IPS-15b (cell line): ENCODE results near the gene SYT8.

Source experiments
- H3K27me3 ChIP-seq: one replicate; pipeline ENCODE4 v1.6.1; 2013; ENCODE audit warnings: low read length; ENCODE audit not compliant: control insufficient read depth, insufficient read depth
- H3K36me3 ChIP-seq: one replicate; pipeline ENCODE4 v1.6.1; 2013; ENCODE audit warnings: low read length; ENCODE audit not compliant: control insufficient read depth, insufficient read depth
- H3K4me1 ChIP-seq: one replicate; pipeline ENCODE4 v1.6.1; 2013; ENCODE audit warnings: mild to moderate bottlenecking, low read length; ENCODE audit not compliant: control insufficient read depth, insufficient read depth
- H3K4me3 ChIP-seq: one replicate; pipeline ENCODE4 v1.5.1; 2013; ENCODE audit warnings: low read depth, low read length
- H3K9ac ChIP-seq: one replicate; pipeline ENCODE4 v1.6.1; 2013; ENCODE audit warnings: low read depth, mild to moderate bottlenecking, low read length
- H3K9me3 ChIP-seq: one replicate; pipeline ENCODE4 v1.6.1; 2013; ENCODE audit warnings: mild to moderate bottlenecking, low read length; ENCODE audit not compliant: control insufficient read depth, insufficient read depth

SYT8 gene

DNA sequence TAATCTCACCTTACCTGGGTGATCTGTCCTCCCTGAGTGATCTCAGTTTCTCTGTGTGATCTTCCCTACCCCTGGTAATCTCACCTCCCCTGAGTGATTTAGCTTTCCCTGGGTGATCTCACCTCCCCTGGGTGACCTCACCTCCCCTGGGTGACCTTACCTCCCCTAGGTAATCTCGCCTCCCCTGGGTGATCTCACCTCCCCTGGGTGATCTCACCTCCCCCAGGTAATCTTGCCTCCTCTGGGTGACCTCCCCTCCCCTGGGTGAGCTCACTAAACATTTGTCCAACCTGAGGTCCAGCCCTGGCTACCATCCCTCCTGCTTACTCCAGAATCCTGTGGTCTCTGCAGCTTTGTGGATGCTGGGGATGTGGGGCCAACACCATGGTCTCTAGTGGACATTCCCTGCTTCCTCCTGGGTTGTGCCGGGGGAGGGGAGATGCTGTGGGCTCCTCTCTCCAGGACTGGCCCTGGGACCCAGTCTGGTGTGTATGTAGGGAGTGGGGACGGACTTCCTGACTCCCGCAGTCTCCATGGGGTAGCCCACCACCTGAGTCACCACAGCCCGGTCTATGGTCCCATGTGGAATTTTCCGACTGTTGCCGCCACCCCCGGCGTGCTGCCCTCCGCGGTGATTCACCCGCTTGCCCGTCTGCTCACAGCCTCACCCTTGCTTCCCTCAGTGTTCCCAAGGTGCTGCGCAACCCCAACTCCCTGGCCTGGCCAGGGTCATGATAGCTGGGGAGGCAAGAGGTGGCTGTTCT, 28.0 kb downstream of the SYT8 start:
- H3K4me3 ChIP-seq: no peak overlapping the region
- H3K27me3 ChIP-seq: no peaks in the 10 kb centered on the region
- no peaks in the 10 kb centered on the region for H3K4me1 ChIP-seq
- H3K9me3 ChIP-seq: no peaks in the 10 kb centered on the region
- no peak overlapping the region for H3K9ac ChIP-seq
- no peaks in the 10 kb centered on the region for H3K36me3 ChIP-seq

DNA sequence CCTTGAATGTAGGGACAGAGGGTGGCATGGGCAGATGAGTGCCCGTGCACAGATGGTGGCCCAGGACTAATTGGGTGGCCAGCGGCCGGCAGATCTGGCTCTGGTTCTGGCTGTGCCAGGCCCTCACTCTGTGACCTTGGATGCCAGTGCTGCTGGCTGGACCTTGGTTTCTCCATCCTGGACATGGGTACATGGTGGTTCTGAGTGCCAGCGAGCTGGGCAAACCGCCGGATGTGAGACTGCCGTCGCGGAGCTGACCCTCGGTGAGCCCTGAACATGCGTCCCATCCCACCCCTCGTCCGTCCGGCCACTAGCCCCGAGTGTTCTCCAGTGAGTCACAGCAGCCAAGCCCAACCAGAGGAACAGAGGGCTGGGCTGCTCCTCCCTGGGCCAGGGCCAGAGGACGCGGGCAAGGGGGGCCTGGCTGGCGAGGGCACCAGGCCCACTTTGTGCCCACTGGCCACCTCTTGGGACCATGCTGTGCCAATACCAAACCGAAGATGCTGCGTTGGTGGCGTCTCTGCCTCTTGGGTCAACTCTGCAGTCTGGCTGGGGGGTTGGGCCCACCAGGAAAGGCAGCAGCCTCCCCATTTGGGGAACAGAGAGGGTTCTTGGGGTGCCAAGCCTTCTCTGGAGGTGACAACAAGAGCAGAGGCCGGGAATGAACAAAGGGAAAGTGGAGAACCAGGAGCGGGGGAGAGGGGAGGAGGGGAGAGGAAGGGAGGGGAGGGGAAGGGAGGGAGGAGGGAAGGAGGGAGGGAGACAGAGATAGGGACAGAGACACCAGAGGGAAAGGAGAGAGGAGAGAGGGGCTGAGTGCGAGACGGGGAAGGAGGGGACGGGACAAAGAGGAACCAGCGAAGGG, 28.8 kb downstream of the SYT8 start:
- H3K4me1 ChIP-seq: no peaks in the 10 kb centered on the region
- H3K9me3 ChIP-seq: no peaks in the 10 kb centered on the region
- no peak overlapping the region for H3K9ac ChIP-seq
- H3K27me3 ChIP-seq: no peaks in the 10 kb centered on the region
- no peaks in the 10 kb centered on the region for H3K36me3 ChIP-seq
- H3K4me3 ChIP-seq: no peak overlapping the region

DNA sequence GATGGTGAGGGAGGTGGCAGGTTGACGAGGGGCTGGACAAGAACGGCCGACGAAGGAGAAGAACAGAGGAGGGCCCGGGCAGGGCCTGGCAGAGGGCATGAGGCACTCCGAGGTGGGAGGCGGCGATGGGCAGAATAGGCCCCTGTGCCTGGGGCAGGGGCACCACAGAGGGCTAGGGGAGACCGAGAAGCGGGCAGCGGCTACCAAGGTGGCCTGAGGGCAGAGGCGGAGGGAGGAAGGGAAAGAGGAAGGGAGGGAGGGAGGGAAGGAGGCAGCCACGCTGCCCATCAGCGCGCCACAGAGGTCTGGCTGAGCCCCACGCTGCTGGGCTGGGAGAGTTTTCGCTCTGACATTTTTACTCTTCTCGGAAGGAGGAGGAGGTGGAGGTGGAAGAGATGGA, 29.4 kb downstream of the SYT8 start:
- H3K36me3 ChIP-seq: no peaks in the 10 kb centered on the region
- H3K9ac ChIP-seq: no peak overlapping the region
- no peak overlapping the region for H3K4me3 ChIP-seq
- no peaks in the 10 kb centered on the region for H3K4me1 ChIP-seq
- H3K27me3 ChIP-seq: no peaks in the 10 kb centered on the region
- H3K9me3 ChIP-seq: no peaks in the 10 kb centered on the region

DNA sequence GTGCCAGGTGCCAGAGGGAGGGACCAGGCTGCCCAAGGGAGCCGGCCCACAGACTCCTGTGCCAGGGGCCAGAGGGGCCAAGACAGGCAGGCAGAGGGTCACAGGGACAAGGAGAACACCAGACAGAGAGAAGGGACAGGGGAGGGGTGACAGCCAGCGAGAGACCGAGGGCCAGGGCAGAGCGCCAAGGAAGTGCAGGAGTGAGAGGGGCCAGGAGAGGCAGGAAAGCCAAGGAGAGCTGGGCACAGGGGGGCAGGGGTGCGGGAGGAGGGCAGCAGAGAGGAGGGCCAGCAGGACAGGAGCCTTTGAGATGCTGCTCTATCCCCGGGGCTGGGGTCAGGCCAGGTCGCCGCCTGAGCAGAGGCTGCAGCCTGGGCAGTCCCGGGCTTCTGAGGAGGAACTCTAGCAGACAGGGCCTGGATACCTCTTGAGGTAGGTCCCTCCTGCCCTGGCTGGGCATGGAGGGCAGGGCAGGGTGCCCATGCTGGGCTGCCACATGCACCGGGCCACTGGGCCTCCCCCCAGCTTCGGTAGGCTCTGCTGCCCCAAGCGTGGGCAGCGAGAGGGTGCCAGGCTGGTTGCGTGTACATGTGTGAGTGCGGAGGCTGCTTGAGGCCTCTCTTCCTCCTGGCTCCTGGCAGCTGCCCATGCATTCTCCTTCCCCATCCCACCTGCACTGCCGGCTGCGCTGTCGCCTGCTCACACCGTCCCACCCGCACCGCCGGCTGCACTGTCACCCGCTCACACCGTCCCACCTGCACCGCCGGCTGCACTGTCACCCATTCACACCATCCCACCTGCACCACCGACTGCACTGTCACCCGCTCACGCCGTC, 30.3 kb downstream of the SYT8 start:
- no peaks in the 10 kb centered on the region for H3K9me3 ChIP-seq
- H3K36me3 ChIP-seq: no peaks in the 10 kb centered on the region
- no peaks in the 10 kb centered on the region for H3K4me1 ChIP-seq
- H3K4me3 ChIP-seq: no peak overlapping the region
- H3K9ac ChIP-seq: no peak overlapping the region
- H3K27me3 ChIP-seq: no peaks in the 10 kb centered on the region

DNA sequence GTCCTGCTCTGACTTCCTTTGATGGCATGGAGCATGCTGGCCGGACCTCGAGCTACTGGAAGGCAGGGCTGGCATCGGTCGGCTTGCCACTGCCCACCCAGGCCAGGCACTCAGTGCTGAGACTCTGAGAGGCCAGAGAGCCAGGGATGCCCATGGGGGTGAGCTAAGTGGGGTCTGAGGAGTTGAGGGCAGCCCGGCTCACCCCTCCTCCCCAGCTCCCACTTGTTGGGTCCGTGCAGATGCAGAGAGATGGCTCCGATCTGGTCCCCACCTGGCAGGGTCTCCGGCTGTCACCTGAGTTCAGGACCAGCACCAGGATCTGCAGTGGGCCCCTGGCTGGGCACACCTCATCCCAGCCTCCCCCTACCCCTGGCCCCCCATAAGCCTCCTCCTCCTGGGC, 31.4 kb downstream of the SYT8 start:
- H3K27me3 ChIP-seq: no peaks in the 10 kb centered on the region
- no peaks in the 10 kb centered on the region for H3K9me3 ChIP-seq
- H3K9ac ChIP-seq: no peak overlapping the region
- no peak overlapping the region for H3K4me3 ChIP-seq
- no peaks in the 10 kb centered on the region for H3K4me1 ChIP-seq
- no peaks in the 10 kb centered on the region for H3K36me3 ChIP-seq

DNA sequence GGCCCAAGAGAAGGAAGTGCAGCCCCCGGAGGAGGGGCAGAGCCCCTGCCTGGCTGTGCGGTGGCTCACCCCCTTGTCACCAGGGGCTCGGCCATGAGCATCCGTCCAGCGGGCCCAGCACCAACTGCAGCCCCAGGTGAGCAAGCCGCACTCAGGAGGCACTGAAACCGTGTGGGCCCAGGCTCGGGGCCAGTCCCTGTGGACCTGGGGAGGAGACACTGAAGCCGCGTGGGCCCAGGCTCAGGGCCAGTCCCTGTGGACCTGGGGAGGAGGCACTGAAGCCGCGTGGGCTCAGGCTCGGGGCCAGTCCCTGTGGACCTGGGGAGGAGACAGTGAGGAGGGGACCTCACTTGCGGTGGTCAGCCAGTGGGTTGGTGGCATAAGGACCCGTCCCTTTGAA, 32.0 kb downstream of the SYT8 start:
- no peaks in the 10 kb centered on the region for H3K36me3 ChIP-seq
- no peak overlapping the region for H3K9ac ChIP-seq
- no peak overlapping the region for H3K4me3 ChIP-seq
- no peaks in the 10 kb centered on the region for H3K4me1 ChIP-seq
- no peaks in the 10 kb centered on the region for H3K27me3 ChIP-seq
- H3K9me3 ChIP-seq: no peaks in the 10 kb centered on the region

DNA sequence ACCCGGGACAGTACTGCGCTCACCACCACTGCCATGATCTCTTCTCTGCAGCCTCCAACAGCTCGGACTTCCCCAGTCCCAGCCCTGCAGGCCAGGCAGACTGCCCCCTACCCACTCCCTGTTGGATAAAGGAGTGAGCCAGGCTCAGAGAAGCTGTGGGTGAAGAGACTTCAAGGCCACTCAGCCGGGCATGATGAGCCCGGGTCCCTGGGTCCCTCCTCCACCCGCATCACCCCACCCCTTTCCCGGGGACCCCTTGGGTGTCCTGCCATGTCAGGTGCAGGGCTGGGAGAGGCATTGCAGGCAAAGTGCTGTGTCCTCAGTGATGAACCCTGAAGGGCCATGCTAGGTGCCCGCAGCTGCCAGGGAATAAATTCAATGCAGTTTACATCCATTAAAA, 32.6 kb downstream of the SYT8 start:
- H3K4me3 ChIP-seq: no peak overlapping the region
- no peaks in the 10 kb centered on the region for H3K4me1 ChIP-seq
- H3K27me3 ChIP-seq: no peaks in the 10 kb centered on the region
- no peaks in the 10 kb centered on the region for H3K9me3 ChIP-seq
- no peaks in the 10 kb centered on the region for H3K36me3 ChIP-seq
- H3K9ac ChIP-seq: no peak overlapping the region

DNA sequence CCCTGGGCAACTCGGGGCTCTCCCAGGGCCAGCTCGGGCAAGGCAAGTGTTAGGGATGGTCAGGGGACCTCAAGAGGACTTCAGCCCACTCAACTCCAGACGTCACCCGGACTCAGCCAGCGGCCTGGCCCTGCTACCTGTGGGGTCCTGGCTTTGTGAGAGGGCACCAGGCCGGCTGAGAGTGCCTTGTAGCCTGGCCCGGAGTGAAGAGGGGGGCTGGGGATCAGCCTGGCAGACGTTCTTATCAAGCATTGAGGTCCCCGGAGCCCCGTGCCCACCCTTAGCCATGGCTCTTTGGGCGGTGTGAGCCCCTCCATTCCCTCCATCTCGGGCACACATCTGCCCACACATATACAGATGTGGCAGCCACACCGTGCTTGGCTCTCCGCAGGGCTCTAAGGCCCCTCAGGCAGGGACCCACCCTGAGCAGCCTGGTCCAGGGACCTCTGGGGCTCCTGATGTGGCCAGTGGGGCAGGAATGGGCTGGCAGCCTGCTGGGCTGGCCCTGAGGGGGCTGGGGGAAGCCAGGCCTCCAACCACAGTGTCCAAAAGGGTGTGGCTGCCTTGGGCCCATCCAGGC, 33.4 kb downstream of the SYT8 start:
- Histone ChIP-seq H3K36me3 (no peaks in the 10 kb centered on the region), H3K27me3 (no peaks in the 10 kb centered on the region), H3K4me1 (no peaks in the 10 kb centered on the region), H3K4me3 (no peak overlapping the region), H3K9me3 (no peaks in the 10 kb centered on the region), H3K9ac (no peak overlapping the region)

DNA sequence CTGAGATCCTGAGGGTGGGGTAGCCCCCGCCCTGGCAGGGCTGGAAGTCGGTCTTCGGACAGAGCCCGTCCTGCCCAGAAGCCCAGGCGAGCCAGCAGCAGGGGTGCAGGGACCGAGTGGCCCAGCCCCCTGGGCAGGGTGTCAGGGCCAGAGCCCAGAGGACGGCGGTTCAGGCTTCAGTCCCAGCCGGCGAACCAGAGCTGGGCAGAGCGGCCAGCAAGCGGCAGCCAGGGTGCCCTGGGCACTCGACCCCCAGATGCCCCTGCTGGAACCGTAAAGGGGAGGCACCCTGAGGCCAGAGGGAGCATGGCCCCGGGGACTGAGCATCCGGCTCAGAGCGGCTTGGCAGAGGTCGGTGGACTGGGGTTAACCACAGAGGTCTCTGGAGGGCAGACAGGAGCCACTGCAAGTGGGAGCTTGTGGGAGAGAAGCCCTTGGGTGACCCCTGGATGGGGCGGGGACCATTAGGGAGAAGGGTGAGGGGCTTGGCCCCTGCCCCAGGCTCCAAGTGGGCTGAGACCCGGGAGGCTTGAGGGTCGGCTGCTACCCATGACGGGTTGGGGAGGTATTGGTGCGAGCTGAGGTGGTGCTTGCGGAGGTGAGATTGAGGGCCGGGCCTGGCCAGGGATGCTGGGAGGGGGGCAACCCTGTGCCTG, 34.0 kb downstream of the SYT8 start:
- Histone ChIP-seq H3K4me3 (no peak overlapping the region), H3K27me3 (no peaks in the 10 kb centered on the region), H3K4me1 (no peaks in the 10 kb centered on the region), H3K9ac (no peak overlapping the region), H3K9me3 (no peaks in the 10 kb centered on the region), H3K36me3 (no peaks in the 10 kb centered on the region)

DNA sequence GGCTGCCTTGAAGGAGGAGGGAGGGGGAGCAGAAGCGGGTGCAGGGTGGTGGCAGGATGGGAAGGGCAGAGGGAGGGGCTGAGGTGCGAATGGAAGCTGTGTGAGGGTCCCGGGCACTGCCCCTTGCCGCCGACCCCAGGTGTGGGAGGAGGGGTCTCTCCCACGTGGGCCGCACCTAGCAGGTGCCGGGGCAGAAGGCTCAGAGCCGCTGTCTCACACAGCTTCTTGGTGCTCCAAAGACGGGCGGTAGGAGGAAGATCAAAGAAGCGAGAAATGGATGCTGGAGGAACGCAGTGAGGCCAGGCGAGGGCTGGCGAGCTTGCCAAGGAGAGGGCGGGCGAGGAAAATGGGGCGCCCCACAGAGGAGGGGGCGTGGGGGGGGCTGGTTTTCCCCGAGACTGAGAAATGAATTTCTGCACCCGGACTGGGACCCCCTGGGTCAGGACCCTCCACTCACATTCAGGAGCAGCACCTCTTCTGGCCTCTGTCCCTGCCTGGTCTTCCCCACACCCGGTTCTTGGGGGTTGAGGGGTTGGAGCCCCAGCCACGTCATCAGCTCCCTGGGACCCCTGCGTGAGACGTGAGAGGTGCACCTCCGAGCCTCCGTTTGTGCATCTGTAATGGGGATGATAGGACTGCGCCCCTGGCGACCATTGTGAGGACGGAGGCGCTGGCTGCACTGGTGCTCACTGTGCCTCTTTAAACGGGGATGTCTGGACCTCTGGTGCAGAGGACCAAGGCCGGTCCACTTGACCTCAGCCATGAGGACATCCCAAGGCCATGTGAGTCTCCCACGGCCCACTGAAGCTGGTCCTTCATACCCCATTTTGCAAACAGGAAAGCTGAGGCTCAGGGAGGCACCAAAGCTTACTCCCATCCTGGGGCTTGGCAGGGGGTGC, 34.9 kb downstream of the SYT8 start:
- no peaks in the 10 kb centered on the region for H3K27me3 ChIP-seq
- H3K9ac ChIP-seq: no peak overlapping the region
- no peaks in the 10 kb centered on the region for H3K36me3 ChIP-seq
- H3K4me3 ChIP-seq: no peak overlapping the region
- no peaks in the 10 kb centered on the region for H3K9me3 ChIP-seq
- no peaks in the 10 kb centered on the region for H3K4me1 ChIP-seq
